ENCODE data around the gene EEF1A2. TPM values are rescaled to one million over a fixed set of nuclear protein-coding genes. Genes with fewer than 3 reads are reported as not detected.

The EEF1A2 gene
- 55.3 TPM for total RNA-seq (ENCODE audit: unreplicated experiment)
- long read RNA-seq, result 0 reads

- H3K27me3 Mint-ChIP-seq (ENCODE audit: unreplicated experiment), result peaks cover 6% of the 10 kb centered on the region
- DNase-seq, result peak; percentile 52
- H3K9me3 Mint-ChIP-seq (ENCODE audit: unreplicated experiment), result peaks cover 3% of the 10 kb centered on the region
- peak within 1 kb of the TSS; percentile 34 for H3K4me3 Mint-ChIP-seq (ENCODE audit: unreplicated experiment)
- no peak for TF ChIP-seq CTCF (IDR thresholded peaks at IDR 0.05; ENCODE audit: partially characterized antibody, unreplicated experiment)
- peaks cover 2% of the 10 kb centered on the region for H3K4me1 Mint-ChIP-seq (ENCODE audit: low read depth, unreplicated experiment)
- peaks cover under 1% of the 10 kb centered on the region for H3K36me3 Mint-ChIP-seq (ENCODE audit: unreplicated experiment)
- no peak within 1 kb of the TSS for H3K27ac Mint-ChIP-seq (ENCODE audit: unreplicated experiment)
Observed at GRCh38 chr20:63498960-63499337, at the start of gene EEF1A2. Gene EEF1A2 (minus strand): TSS chr20:63499083. CDS start chr20:63497763, 1,320 bp downstream.

DNA sequence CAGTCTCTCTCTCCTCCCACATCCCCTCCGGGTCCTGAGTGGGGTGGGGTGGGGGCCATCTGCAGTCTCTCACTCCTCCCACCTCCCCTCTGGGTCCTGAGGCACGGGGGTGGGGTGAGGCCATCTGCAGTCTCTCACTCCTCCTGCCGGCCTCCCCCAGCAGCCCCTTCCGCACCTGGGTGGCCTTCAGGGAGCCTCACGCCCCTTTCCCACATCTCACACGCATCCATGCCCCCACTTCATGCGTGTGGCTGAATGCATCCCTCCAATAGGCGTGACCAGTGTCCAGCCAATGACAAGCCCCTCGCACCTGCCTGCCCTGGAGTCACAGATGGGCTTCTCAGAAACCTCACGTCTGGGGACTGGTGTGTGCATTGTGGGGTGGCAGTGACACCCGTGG, 49.7 kb upstream of the EEF1A2 start:
- peaks cover 4% of the 10 kb centered on the region for H3K36me3 Mint-ChIP-seq (ENCODE audit: unreplicated experiment)
- TF ChIP-seq CTCF (IDR thresholded peaks at IDR 0.05; ENCODE audit: partially characterized antibody, unreplicated experiment), result no peak
- H3K27ac Mint-ChIP-seq (ENCODE audit: unreplicated experiment), result no peak overlapping the region
- no peak for DNase-seq
- peaks cover 5% of the 10 kb centered on the region for H3K4me1 Mint-ChIP-seq (ENCODE audit: low read depth, unreplicated experiment)
- no peak overlapping the region for H3K4me3 Mint-ChIP-seq (ENCODE audit: unreplicated experiment)
- H3K27me3 Mint-ChIP-seq (ENCODE audit: unreplicated experiment), result peaks cover 4% of the 10 kb centered on the region
- peaks cover 7% of the 10 kb centered on the region for H3K9me3 Mint-ChIP-seq (ENCODE audit: unreplicated experiment)

DNA sequence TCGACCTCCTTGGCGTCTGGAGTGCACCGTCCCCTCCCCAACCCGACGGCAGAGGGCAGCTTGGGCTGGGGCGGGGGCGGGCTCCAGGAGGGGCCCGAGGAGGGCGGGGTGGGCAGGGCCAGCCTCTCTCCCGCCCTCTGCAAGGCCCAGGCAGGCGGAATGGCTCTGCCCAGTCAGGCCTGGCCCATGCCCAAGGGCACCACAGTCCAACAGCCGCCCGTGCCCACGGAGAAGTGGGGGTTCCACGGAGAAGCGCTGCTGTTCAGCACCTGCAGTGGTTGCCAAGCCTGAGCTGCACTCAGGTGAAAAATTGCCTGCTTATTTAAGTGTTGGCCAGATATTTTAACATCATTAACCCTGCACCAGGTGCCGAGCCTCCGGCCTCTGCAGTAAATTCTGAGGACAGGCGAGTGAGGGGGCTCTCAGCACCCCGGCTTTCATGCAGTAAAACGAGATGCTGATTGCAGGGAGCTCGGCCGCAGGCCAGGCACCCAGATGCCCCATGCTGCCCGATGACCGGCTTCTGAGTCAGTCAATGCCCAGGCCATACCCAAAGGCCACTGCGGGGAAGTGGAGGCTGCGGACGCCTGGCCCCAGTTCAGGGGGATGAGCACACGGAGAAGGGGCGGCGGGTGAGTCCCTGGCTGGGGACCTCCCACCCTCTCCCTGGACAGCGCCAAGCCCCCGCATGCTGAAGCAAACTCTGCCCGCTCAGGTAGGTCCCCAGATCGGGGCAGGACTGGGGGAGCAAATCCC, 49.0 kb upstream of the EEF1A2 start, which contains the start of gene SRMS:
Gene SRMS, minus strand, starts transcription at position 25 of the 756 bp plus-strand sequence. CDS start 286 bp downstream, outside the sequence.
- Mint-ChIP-seq H3K27me3 (ENCODE audit: unreplicated experiment) (peaks cover 4% of the 10 kb centered on the region), H3K4me1 (ENCODE audit: low read depth, unreplicated experiment) (peaks cover 6% of the 10 kb centered on the region), H3K36me3 (ENCODE audit: unreplicated experiment) (peaks cover 5% of the 10 kb centered on the region), H3K4me3 (ENCODE audit: unreplicated experiment) (no peak within 1 kb of the TSS), H3K9me3 (ENCODE audit: unreplicated experiment) (peaks cover 9% of the 10 kb centered on the region), H3K27ac (ENCODE audit: unreplicated experiment) (no peak within 1 kb of the TSS)
- TF ChIP-seq CTCF (IDR thresholded peaks at IDR 0.05; ENCODE audit: partially characterized antibody, unreplicated experiment), result no peak
- DNase-seq, result no peak

DNA sequence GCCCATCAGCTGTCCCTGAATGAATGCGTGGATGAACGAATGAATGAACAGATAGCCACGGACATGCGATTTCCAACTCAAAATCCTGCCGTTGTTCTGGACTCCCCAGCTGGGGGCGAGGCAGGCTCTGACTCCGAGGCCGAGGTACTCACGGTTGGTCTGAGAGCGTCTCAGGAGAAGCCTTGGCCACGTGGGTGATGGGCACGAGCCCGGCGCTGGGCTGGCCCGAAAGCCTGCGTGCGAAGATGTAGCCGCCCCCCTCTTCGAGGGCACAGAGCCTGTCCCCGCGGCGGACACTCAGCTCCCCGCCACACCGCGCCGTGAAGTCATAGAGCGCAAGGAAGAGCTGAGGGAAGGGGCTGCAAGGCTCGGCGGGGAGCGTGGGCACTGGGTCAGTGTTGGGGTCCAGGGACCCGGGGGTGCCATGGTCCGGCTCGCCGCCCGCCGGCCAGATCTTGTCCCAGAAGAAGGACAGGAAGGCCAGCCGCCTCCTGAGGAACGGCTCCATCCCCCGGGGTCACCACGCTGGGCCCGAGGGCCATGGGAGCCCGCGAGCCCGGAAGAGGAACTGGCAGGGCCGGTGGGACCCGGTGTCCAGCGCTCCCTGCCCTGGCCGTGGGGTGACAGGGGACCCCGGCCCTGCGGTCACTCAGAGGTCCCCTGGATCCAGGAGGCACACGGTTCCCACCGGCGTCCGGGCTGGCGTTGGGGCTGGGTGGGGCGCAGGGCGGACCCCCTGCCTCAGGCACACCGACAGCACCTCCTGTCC, 48.3 kb upstream of the EEF1A2 start:
- peaks cover 5% of the 10 kb centered on the region for H3K36me3 Mint-ChIP-seq (ENCODE audit: unreplicated experiment)
- H3K4me3 Mint-ChIP-seq (ENCODE audit: unreplicated experiment), result no peak overlapping the region
- H3K9me3 Mint-ChIP-seq (ENCODE audit: unreplicated experiment), result peaks cover 9% of the 10 kb centered on the region
- TF ChIP-seq CTCF (IDR thresholded peaks at IDR 0.05; ENCODE audit: partially characterized antibody, unreplicated experiment), result no peak
- H3K27me3 Mint-ChIP-seq (ENCODE audit: unreplicated experiment), result peaks cover 4% of the 10 kb centered on the region
- H3K4me1 Mint-ChIP-seq (ENCODE audit: low read depth, unreplicated experiment), result peaks cover 6% of the 10 kb centered on the region
- H3K27ac Mint-ChIP-seq (ENCODE audit: unreplicated experiment), result no peak overlapping the region
- no peak for DNase-seq

Measured in glutamatergic neuron (in vitro differentiated cells).